ENCODE measurements around the gene CRTAC1.
A peak's percentile ranks its signal among the peaks of the same experiment; 100 is the strongest.

CRTAC1 gene

DNA sequence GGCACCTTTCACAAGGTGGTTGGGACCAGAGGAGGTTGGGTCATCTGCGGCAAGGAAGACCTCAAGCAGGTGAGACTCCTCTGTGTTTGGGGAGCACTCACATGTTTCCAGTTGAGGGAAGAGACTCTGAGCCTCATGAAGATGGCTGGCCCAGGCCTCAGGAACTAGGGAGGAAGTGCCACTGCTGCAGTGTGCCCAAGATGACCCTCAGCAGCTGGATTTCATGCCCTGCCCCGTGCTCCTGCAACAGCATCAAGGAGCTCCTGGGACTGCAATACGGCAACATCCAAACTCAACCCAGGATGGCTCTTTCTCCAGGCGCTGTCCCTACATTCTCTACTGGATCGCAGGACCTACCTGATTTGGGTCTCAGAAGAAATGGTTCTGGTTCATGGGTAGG, 106.9 kb downstream of the CRTAC1 start:
- DNase-seq (ENCODE audit: low spot score), result no peak

DNA sequence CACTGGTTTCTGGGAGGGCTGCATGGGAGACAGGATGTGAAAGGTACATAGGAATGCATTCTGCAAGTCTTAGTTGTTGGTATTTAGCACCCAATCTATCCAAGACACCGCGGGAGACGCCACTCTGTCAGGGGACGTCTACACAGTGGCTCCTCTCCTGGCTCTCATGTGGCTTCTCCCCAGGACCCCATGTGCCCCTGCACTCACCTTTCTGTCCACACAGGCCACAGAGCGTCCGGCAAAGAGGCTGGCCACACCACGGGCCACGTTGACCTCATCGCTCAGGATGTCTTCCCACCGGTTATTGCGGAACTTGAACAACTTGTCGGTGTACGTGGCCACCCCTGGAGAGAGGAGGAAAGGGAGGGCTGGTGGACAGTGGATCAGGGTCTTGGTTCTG, 107.4 kb downstream of the CRTAC1 start:
- DNase-seq (ENCODE audit: low spot score), result no peak

DNA sequence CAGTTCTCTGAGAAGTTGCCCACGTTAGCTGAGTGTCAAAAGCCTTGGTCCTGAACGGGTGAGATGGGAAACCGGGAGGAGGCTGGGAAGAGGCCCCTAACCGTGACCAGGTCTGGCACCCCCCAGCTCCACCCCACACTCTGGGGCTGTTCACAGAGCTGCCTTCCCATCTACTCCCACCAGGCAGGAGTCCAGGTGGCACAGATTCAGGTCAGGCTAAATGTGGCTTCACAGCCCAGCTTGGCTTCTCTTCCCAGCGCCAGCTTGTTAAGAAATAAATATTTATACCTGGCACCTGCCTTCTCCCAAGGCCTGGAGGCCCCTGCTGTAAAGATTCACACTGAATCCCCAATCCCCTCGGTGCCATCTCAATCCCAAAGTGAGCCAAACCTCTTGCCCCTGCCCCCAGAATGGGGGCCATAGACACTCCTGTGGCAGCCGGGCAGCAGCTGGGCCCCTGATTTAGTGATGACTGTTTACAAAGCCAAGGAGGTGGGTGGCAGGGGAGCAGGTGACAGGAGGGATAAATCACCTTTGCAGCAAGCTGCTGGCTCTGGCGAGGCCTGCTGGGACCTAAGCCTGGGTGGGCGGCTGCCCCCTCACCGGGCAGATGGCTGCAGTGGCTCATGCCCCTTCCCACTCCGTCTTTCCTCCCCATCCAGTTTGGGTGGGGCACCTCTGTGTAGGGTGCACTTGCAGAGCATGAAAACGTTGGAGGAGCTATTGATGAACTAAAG, 108.2 kb downstream of the CRTAC1 start:
- DNase-seq (ENCODE audit: low spot score), result no peak

DNA sequence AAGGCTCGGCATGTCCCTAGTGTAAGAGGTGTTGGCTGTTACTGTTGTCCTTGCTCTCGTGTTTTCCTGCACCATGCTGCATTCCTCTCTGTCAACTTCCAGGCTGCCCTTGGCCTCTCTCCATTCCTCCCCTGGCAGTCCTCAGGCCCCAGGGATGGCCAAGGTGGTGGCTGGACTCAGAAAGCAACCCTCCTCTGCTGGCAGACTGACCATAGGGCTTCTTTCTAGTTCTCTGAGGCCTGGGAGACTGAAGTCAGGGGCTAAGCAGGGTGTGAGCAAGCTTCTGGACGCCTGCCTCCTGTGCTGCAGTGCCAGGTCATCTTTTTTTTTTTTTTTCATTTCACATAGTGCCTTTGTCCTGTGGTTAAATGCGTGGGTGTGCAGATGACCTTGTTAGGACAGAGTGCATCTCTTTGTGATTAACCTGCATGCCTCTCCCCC, 108.8 kb downstream of the CRTAC1 start:
- DNase-seq (ENCODE audit: low spot score), result peak; percentile 24

DNA sequence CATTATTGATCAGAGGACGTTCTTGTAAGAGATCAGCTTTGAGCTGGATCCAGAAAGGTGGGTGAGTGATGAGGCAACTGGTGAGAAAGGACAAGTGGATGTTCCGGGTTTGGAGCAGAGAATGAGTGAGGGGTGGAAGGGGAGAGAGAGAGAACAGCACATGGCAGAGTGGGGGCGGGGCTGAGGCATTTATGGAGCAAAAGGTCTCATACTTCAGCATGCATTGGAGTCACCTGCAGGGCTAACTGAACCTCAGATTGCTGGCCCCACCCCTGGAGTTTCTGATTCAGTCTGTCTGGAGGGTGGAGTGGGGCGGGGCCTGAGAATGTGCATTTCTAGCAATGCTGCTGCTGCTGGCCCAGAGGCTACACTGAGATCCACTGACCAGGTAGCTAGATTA, 109.6 kb downstream of the CRTAC1 start:
- DNase-seq (ENCODE audit: low spot score), result no peak

DNA sequence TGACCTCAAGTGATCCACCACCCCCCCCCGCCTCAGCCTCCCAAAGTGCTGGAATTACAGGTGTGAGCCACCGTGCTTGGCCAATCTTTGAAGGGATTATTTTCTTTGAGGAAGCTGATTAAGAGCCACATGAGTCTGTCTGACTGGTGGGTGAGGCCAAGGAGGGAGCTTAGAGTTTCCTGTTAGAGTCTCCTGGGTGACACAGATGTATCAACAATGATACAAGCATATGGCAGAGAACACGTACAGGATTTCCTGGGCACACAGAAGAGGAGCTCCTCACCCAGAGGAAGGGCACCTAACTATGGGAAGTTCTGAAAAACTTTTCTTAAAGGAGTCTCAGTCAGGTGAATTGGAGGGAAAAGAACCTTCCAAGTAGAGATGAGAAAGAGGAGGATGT, 111.4 kb downstream of the CRTAC1 start:
- peak; percentile 40 for DNase-seq (ENCODE audit: low spot score)

DNA sequence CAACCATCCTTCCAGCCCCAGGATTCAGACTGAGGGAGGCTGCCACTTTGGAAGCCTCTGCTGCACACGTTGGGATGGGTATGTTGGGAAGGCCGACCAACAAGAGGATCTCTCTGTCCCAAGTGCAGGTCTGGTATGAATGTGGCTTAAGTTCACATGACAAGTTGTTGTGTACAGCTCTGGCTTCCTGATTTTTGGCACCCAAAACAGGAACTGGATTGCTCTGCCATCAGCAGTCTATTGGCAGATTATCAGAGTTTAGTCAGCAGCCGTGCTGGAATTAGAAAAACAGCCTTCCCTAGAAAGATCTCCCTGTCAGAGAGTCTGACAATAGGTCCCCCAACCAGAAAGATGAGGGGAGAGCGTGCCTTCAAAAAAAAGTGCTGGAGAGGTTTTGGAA, 113.8 kb downstream of the CRTAC1 start:
- no peak for DNase-seq (ENCODE audit: low spot score)

DNA sequence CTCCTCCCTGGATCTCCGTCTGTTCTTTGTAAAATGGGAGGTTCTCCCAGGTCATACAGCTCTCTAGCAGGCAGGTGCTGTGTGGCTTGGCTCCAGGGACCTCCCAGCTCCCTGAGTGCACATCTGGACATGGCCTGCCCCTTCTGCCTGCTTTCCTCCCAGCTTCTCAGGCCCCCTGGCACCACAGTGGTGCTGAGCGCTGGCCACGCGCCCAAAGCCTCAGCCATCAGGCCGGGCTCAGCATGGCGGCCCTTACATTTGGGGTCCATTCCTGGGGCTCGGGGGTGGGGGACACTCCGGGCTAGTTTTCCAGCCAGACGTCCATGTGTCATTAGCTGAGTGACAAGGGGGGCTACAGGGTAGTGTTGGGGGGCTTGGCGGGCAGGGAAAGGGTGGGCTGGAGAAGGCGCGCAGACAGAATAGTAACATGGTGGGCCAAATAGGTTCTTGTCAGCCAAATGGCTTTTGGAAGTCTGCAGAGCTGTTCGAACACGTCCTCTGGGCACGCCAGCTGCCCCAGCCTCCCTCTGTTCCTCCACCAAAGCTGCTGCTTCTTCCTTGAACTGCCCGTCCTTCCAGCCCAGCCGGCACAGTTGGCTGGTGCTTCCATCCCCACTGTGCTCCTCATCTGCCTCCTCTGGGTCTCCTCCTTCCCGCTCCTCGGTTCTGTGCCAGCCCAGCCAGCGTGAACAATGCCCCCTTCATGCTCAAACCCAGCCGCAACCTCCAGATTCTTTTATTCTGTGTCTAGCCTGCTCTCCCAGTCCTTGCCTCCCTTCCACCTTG, 114.9 kb downstream of the CRTAC1 start:
- DNase-seq (ENCODE audit: low spot score), result no peak

DNA sequence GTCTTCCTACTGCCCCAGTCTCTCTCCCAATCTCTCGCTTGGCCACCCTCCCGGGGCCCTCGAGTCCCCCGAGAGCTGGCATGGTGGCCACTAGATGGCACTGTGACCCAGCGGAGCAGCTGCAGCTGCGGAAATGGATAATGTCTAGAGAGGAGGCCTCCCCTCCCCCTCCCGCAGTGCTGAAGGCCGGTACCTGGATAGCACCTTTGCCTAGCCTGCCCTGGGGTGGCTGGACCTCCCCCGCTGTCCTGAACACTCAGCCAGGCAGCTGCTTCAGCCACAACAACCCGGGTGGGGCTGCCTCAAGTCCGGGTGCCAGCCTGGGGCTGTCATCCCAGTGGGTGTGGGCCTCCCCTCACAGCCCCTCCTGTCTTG, 115.6 kb downstream of the CRTAC1 start:
- peak; percentile 68 for DNase-seq (ENCODE audit: low spot score)

DNA sequence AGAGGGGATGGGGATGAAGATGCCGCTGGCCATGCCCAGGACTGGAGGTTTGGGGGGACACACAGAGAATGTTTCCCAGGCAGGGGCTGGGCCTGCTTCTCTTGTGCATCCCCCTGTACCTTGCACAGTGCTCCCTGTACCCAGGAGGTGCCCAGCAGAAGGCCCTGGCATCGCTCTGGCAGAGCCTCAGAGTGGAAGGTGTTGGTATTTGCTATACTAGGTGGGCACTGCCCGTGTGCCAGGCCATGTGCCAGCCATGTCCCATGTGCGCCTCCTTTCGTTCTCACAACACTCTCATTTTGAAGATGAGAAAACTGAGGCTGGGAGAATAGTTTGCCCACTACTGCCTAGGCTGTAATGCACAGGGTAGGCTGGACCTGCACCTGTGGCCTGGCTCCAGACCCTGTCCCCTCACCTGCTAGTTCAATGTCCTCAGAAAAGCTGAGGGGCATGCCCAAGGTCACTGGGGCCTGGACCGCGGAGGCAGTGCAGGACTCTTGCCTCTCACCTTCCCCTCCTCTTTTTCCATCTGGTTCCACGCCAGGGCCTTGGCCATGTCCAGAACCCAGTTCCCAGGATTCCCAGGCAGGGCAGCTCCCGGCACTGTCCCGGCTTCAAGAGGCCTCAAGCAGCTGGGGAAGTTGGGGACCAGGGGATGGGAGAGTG, 116.1 kb downstream of the CRTAC1 start:
- no peak for DNase-seq (ENCODE audit: low spot score)

DNA sequence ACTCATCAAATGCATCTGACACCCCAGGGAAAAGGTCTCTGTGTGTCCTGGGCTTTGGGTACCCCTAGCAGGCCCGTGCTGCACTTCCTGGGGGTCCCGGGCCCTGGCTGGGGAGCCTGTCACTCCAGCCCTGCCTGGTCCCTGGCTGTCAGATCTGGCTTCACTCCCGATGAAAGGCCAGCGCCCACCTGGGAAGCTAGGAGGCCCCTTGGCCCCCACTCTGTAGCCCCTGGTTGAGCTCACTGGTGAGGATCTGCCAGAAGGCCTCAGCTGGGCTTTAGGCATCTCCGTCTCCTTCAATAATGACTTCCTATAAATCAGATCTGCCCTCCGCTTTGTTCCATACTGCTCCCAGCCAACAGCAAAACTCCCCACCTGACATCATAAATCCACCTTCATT, 116.8 kb downstream of the CRTAC1 start:
- no peak for DNase-seq (ENCODE audit: low spot score)

DNA sequence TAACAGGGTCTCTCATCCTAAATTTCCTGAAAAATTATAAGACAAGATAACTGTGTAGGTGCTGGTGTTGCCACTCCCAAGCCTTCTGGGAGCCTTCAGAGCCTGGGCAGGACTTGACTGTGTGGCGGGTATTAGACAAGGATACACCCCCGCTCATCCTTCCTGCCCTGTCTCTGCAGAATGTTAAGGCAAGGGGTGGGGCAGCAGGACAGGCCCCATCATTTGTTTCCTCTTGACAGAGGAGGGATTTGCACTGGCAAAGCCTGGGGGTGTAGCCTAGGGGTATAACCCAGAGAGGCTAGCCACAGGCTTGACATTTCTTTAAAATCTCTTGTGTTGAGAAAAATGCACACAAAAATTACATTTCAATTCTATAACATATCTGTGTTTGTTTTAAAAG, 117.2 kb downstream of the CRTAC1 start:
- no peak for DNase-seq (ENCODE audit: low spot score)

DNA sequence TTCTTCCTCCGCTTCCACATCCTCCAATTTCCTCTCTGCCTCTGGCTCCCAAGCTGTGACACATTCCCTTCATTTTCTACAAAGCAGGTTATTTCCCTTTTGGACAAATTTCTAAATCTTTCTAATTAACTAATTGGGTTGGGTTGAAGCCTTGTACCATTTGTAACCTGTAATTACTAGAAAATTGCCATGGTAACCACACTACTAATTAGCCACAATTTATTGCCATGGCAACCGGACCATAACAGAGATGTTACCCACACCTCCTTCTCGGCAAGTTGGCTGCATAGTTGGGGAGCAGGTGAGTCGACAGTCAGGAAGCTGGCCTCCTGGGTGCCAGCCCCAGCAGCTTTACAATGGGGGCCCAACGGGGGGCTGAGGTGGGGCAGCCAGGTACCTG, 119.2 kb downstream of the CRTAC1 start:
- DNase-seq (ENCODE audit: low spot score), result no peak

DNA sequence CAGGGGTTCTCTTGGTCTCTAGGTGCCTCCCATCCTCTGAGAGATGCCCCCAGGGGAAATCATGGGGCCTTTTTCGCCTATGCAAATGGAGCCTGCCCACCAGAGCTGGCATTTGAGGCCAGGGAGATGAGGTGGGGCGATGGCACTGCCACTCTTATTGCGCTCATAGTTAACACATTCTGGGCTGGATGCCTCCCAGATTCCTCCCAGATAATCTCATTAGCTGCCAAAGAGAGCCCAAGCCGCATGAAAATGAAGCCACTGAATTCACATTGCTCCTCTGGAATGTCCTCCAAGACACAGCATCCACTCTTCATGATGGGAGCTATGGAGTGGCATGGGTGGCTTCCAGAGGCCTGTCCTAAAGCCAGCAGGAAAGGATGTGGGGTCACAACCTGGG, 119.8 kb downstream of the CRTAC1 start:
- no peak for DNase-seq (ENCODE audit: low spot score)

DNA sequence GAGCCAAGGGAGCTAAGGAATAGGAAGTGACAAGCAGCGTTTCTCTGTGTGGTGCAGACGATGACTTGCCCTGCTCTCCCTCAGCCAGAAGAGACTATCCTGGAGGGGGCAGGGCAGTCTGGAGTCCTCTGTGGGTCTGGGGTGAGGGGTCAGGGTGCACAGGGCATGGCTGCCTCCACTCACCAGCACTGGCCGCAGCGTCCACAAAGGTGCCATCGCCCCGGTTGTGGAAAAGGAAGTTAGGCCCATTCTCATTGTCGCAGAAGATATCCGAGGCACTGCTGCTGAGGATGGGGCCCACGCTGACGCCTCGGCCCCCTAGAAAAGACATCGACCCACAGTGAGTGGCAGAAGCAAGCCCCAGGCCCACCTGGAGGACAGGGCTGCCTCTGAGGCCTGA, 122.6 kb downstream of the CRTAC1 start:
- no peak for DNase-seq (ENCODE audit: low spot score)

DNA sequence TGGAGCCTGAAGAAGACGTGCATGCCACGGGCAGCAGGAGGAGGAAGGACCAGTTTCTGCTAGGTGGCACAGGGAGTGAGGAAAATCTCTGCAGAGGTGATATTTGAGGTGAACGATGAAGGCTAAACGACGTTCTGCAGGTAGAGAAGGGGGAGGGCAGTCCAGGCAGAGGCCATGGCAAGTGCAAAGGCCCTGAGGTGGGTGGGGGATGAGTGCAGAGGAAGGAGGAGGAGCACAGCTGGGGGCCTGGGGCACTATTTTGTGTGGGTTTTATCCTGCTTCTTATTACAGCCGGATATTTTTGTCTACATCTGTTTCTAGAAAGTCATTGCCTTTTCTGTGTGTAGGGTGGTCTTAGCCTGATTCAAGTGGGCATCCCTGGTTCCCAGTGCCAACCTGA, 123.2 kb downstream of the CRTAC1 start:
- no peak for DNase-seq (ENCODE audit: low spot score)

DNA sequence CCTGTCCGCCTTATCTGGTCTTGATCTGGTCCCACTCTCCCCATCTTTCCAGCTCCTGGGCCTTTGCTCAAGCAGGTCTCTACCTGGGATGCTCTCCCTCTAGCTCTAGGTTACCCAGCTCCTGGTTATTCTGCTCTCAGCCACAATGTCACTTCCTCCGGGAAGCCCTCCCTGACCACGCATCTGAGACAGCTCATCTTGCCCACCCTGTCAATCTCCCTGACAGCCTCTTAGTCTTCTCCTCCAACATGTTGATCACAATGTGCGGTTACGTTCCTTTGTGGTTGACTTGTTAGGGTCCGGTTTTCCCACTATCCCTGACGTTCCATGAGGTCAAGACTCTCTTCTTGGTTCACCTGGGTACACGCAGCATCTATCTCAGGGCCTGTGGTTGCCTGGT, 125.1 kb downstream of the CRTAC1 start:
- DNase-seq (ENCODE audit: low spot score), result no peak

DNA sequence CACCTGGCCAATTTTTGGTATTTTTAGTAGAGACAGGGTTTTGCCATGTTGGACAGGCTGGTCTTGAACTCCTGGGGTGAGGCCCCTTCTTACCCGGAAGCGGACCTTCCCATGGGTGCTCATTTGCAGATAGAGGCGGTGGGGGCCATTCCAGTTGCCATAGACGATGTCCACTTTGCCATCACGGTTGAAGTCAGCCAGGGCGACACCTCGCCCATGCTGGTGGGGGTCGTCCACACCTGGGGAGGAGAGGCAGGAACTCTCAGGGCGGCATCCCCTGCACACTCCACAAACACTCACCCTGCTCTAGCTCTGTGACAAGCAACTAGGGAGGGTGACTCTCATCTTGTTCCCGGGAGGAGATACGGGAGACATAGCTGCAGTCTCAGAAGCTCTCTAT, 125.8 kb downstream of the CRTAC1 start:
- no peak for DNase-seq (ENCODE audit: low spot score)

DNA sequence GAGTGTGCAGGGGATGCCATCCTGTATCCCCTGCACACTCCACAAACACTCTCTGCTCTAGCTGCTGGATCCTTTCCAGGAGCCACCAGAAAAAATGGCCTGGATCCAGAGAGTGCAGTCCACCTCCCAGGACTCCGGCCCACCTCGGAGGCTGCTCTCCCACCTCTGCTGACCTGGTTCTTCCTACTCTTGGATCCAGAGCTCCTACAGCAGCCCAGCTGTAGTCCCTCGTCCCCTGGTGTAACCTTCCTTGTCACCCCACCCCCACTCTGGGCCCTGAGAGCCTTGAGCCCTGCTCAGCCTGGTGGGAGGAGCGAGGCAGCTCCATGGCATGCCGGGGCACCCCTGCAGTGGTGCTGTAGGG, 126.4 kb downstream of the CRTAC1 start:
- no peak for DNase-seq (ENCODE audit: low spot score)

DNA sequence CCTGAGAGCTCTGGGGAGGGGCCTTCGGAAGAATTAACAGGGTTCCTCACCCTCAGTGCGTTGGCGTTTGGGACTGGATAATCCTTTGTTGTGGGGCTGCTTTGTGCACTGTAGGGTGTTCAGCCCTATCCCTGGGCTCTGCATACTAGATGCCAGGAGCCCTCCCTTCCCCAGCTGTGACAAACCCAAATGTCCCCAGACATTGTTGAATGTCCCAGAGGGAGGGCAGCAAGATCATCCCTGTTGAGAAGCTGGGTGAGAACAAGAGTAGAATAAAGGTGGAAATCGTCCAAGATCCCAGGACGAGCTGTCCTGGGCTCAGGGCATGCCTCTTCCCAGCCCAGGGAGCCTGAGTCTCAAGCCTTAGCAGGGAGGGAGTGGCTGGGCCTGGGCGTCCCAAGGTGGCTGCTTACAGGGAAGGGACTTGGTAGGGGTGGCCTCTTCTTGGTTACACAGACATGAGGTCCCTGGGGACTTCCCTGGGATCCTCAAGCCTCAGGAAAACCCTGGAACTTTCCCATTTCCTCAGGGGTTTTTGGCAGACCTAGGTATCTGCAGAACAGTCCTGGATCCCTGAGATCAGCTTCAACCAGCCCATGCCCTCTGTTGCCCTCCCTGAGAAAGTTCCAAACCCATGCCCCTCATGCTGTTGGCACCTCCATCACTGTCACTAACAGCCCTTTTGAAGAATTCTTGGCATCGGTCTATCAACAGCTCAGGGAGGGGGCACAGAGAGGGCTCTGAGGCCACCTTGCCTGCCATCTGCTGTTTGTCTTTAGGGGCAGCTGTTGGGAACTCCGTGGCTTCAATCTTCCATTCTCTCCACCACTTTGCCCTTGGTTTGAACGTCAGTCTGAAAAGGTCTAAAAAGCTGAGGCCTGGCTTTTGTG, 127.0 kb downstream of the CRTAC1 start:
- DNase-seq (ENCODE audit: low spot score), result no peak

DNA sequence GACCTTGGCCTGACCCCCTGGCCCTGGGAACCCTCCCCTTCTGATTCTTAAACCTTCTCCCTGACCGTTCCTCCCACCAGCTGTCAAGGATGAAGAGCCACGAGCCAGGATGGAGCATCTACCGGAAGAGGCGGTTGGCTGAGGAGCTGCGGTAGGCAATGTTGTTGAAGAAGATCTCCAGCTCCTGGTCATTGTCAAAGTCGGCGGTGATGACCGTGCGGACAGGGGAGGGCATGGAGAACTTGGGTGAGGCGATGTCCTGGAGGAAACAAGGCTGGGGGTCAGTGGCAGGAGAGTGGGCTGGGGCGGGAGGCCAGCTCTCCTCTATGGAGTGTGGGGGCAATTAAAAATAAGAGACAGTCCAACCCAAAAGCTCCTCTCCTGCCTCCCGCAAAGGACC, 129.0 kb downstream of the CRTAC1 start:
- no peak for DNase-seq (ENCODE audit: low spot score)

DNA sequence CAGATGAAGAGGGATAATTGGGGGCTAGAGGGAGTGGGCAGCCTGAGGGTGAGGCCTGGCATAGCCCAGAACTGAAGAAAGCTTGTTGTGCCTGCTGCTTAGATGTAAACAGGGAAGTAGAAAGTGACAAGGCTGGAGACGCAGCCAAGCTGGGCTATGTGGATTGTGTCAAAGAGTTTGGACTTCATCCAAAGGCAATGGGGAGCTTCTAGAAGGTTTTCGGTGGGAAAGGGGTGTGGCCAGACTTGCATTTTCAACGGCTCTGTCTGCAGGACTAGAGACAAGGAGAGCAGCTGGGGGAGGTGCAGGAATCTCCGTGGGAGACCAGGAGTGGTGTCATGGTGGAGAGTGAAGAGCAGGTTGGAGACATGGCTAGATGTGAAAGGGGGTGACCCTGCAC, 132.0 kb downstream of the CRTAC1 start:
- no peak for DNase-seq (ENCODE audit: low spot score)

All from RKO (cell line).